ENCODE measurements around the gene VSIG4. TPM values are rescaled to one million over a fixed set of nuclear protein-coding genes. Genes with fewer than 3 reads are reported as not detected.
"Not testable (repeated sequence)": the region's sequence is repeated elsewhere in the genome, so short reads cannot be mapped to it uniquely, and the experiment has no call there.

VSIG4 gene
- not detected for polyA plus RNA-seq (2013, experiment 1 of 2; ENCODE audit: insufficient read length)
- polyA plus RNA-seq (2013, experiment 2 of 2; ENCODE audit: insufficient read length): not detected

GRCh38 chrX:66039944-66040343 is at the start of gene VSIG4:
Gene VSIG4, minus strand, starts transcription at chrX:66040080. Its CDS starts 82 bp downstream, at chrX:66039998.
- no peak for DNase-seq

GRCh38 chrX:66076801-66077200 is 36.9 kb upstream of the VSIG4 start:
- no peak for DNase-seq

- DNase-seq: no peak
Measured at GRCh38 chrX:66074920-66075879, 35.3 kb upstream of the VSIG4 start.

GRCh38 chrX:66071126-66071525 is 31.2 kb upstream of the VSIG4 start:
- no peak for DNase-seq

- DNase-seq: no peak
Measured at GRCh38 chrX:66064261-66064660, 24.4 kb upstream of the VSIG4 start.

- DNase-seq: not testable (repeated sequence)
Measured at GRCh38 chrX:66057019-66057418, 17.1 kb upstream of the VSIG4 start.

- no peak for DNase-seq
Measured at GRCh38 chrX:66054978-66055377, 15.1 kb upstream of the VSIG4 start.

- DNase-seq: no peak
Measured at GRCh38 chrX:66053414-66053813, 13.5 kb upstream of the VSIG4 start.

- no peak for DNase-seq
Measured at GRCh38 chrX:66051980-66052379, 12.1 kb upstream of the VSIG4 start.

- no peak for DNase-seq
Measured at GRCh38 chrX:66050140-66050569, 10.3 kb upstream of the VSIG4 start.

GRCh38 chrX:66049056-66049455 is 9.2 kb upstream of the VSIG4 start:
- DNase-seq: no peak

GRCh38 chrX:66046612-66047235 is 6.8 kb upstream of the VSIG4 start:
- DNase-seq: no peak

- DNase-seq: no peak
Measured at GRCh38 chrX:66045894-66046293, 6.0 kb upstream of the VSIG4 start.

- DNase-seq: no peak
Measured at GRCh38 chrX:66043584-66043983, 3.7 kb upstream of the VSIG4 start.

- DNase-seq: no peak
Measured at GRCh38 chrX:66042307-66043077, 2.6 kb upstream of the VSIG4 start.

GRCh38 chrX:66038115-66038514 is 1.8 kb downstream of the VSIG4 start:
- no peak for DNase-seq

- no peak for DNase-seq
Measured at GRCh38 chrX:66036231-66036630, 3.6 kb downstream of the VSIG4 start.

- no peak for DNase-seq
Measured at GRCh38 chrX:66035667-66036066, 4.2 kb downstream of the VSIG4 start.

GRCh38 chrX:66030505-66031317 is 9.2 kb downstream of the VSIG4 start:
- DNase-seq: no peak

- no peak for DNase-seq
Measured at GRCh38 chrX:66028936-66029335, 10.9 kb downstream of the VSIG4 start.

GRCh38 chrX:66024570-66024969 is 15.3 kb downstream of the VSIG4 start:
- no peak for DNase-seq

- no peak for DNase-seq
Measured at GRCh38 chrX:66024092-66024467, 15.8 kb downstream of the VSIG4 start.
